GM18909 (cell line): Measurements from ENCODE around the gene MUC16.

Source experiments
- ATAC-seq: cut with Tn5 transposase; IDR thresholded peaks from one replicate; pipeline ENCODE4 v1.9.1; 2021; ENCODE audit warnings: mild to moderate bottlenecking; ENCODE audit not compliant: unreplicated experiment, poor library complexity

Gene MUC16

GRCh38 chr19:9010693-9011092, 484 bp upstream of the MUC16 start:
- no peak for ATAC-seq

- ATAC-seq, result no peak
These were observed 778 bp downstream of the MUC16 start for GRCh38 chr19:9009431-9009830.

GRCh38 chr19:9008667-9009066, 1.5 kb downstream of the MUC16 start:
- ATAC-seq, result no peak

- no peak for ATAC-seq
These were observed 9.3 kb downstream of the MUC16 start for GRCh38 chr19:9000933-9001332.

GRCh38 chr19:8988204-8988603, 22.0 kb downstream of the MUC16 start:
- ATAC-seq, result no peak

- no peak for ATAC-seq
These were observed 23.9 kb downstream of the MUC16 start for GRCh38 chr19:8986296-8986695.

- ATAC-seq, result no peak
These were observed 36.6 kb downstream of the MUC16 start for GRCh38 chr19:8973501-8974091.

GRCh38 chr19:8965887-8966286, 44.3 kb downstream of the MUC16 start:
- ATAC-seq, result no peak
